H1 (cell line): ENCODE results near the gene LINC00632. TPM values are rescaled to one million over a fixed set of nuclear protein-coding genes. Genes with fewer than 3 reads are reported as not detected.

Experiments
- polyA plus RNA-seq, 7 experiments: library from polyadenylated mRNA; depleted of rRNA in 3 of 7; stranded (reverse) in 5 of 7; unstranded in 2 of 7; fragments of >200 nt in 5 of 7; fragments of 200-250 nt in 2 of 7; gene quantifications; 1 replicate in 5 of 7; 2 replicates in 1 of 7; 4 replicates in 1 of 7; pipeline versions ENCODE4 v1.2.1 to v1.2.3, GENCODE V29; 2011 to 2013; ENCODE audit warnings: missing spikeins in 2 of 7, mixed read lengths in 2 of 7
- total RNA-seq: library from RNA; stranded (reverse); fragmentation: NEBNext Ultra II Directional; extraction: Animal tissue kit (Norgen Biotek cat#: 25700); gene quantifications from 2 replicates; pipeline ENCODE4 v1.2.1, GENCODE V29; 2021

Gene LINC00632
- total and polyA plus RNA-seq, 2 of the 8 experiments (the other 6 are each of a cell fraction or from before 2014, with no cell fraction given): 24.5 to 85.1 TPM

Other genes with a start within 250 kb of the LINC00632 start
- gene SOX3, start 204.7 kb upstream of the LINC00632 start, total RNA-seq: 38.9 and 41.0 TPM in 2 replicates
- gene SOX3, start 204.7 kb upstream of the LINC00632 start, polyA plus RNA-seq (2011; rRNA removed): 10.4 and 19.2 TPM in 2 replicates